SK-N-MC (cell line): Measurements from ENCODE around the gene LIPC.

Experiments used
- EZH2 ChIP-seq: fragments of 200-600 bp; sonication (generic); IDR thresholded peaks from one replicate; pipeline ENCODE4 v1.6.1; 2017; ENCODE audit warnings: antibody characterized with exemption
- FOXP2 ChIP-seq: optimal IDR thresholded peaks from 2 replicates; pipeline ENCODE3; 2011; ENCODE audit warnings: mild to moderate bottlenecking, moderate library complexity; ENCODE audit not compliant: insufficient read depth; ENCODE audit errors: extremely low read length, control extremely low read depth
- POLR2AphosphoS5 ChIP-seq: IDR thresholded peaks from 2 replicates; pipeline ENCODE4 v1.6.1; 2012; ENCODE audit warnings: mild to moderate bottlenecking, low read depth, low read length, borderline replicate concordance

GRCh38 chr15:58530056-58530590, 98.3 kb downstream of the LIPC start:
- no peak for TF ChIP-seq POLR2AphosphoS5
- no peak for TF ChIP-seq EZH2
- TF ChIP-seq FOXP2: no peak
